Epidermal melanocyte (primary cell): Measurements from ENCODE around the gene SEMA6A.

ENCODE experiments used
- DNase-seq: peaks from one replicate; pipeline ENCODE4 v3.0.0; 2011; ENCODE audit warnings: low spot score; ENCODE audit not compliant: insufficient read length

Gene SEMA6A

DNA sequence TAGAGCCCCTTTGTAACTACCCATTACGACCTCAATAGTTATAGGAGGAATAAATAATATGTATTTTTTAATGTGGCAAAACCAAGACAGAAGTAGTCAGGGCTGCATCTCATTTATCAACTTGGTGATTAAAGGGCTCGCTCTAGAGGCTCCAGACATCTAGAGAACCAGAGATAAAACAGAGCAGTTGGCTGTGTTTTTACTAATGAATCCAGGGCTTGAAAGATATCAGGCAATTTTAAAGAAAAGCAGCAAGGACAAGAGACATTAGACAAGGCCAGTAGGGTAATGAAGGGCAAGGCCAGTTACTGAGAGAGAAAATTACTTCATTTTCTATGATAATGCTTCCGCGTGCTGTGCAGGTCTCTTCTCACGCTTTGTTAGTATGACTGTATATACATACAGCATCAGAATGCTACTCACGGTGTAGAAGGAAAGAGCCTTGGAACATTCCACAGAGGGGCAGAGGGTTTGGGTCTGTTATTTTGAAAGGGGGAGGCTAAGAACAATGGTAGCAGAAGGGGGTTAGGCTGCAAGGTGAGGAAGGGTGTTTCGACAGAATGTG is 110.4 kb downstream of the SEMA6A start:
- DNase-seq = no peak

DNA sequence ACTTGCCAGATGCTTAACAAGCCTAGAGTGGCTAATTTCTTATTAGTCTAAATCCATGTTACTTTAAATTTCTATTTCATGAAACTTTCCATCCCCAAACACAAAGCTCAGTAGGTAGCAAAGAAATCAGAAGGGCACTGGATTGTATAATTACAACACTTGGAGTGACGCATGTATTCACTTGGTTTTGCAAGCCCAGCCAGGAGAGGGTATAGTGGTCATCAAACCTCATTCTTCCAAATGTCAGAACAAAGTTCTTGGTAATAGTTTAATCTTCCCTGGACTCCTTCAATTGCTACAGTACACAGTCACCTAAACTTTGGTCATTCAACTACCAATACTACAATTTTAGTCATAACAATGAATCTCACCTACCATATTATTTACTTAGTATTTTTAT is 112.1 kb downstream of the SEMA6A start:
- no peak for DNase-seq

DNA sequence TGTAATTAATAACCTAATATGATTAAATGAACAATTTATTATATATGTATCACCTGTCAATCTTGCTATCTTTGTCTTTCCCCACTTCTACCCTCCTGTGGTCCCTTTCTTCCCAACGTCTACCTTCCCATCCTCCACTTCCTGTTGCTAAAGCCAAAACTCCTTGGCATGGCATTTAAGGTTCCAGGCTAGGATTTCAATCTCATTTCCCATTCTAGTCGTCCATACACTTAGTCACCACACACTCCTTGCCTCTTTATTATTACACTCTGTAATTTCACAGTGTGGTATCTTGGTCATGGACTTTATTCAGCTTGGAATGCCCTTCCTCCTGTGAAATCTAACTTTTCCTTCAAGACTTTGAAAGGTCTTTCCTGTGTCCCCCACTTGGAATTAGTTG is 115.3 kb downstream of the SEMA6A start:
- DNase-seq = no peak

DNA sequence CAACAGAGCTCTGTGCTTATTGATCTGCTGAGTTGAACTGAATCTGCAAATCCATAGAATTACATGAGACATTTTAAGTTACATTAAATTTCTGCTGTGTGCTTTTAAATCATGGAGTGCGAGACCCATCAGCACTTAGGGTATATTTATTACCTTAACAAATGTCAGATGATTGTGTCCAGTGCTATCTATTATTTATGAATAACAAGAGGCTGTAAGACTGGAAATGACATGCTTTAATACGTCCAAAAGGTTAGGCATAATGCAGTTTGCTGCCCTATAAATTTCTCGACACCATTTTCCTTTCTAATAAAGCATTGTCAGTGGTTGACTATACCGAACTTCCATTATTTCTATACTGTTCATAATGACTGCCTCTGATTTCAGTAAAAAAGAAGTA is 117.6 kb downstream of the SEMA6A start:
- DNase-seq = no peak

DNA sequence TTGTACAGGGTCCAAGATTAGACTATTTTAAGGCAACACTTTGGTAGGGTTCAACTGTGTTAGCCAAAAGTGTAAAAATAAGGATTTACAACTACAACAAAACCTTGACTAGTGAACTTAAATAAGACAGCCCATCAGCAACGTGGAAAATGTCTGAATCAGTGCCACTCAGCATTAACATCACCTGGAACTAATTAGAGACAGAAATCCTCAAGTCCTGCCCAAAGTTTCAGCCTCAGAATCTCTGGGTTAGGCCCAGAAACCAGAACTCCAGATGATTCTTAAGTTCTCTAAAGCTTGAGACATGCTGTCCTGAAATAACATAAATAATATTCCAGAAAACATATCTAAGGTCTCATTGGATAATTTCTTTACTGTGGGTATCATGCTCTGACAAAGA is 118.6 kb downstream of the SEMA6A start:
- no peak for DNase-seq

DNA sequence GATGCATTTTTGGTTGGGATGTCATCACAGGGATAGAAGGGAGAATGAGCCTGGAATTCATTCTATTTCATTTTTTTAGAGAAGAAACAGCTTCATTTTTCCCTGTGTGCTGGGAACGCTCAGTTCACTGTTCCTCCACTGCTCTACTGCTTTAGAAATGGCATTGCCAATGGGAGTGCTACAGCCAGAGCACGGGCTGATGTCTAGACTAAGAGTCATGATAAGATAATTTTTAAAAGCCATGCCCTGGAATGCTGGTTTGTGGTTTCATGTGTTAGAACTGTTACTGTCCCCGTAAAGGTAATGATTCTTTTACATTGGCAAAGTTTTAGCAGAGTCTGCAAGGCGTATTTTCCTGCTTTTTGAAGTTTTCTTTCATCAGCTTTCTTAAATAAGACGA is 119.6 kb downstream of the SEMA6A start:
- DNase-seq = no peak

DNA sequence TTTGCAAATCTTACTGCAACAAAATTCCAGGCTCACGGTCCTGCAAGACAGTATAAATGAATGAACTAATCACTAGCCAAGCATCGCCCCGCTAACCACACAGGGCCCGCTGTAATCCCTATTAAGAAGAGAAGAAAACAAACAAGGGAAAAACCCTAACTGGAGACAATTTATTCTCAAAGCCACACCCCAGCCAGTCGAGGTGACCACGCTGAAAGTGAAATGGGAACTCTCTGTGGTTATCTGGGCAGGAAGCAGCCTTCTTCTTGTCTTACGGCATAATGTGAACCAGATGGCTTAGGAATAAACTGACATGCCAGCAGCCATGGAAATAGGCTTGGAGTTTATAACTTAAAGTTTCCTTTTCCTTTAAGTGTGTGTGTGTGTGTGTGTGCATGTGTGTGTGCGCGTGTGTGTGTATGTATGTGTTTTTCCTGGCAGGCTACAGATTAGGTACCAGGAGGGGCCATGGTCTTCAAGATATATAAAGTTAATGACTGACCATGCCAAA is 120.2 kb downstream of the SEMA6A start:
- DNase-seq = peak; percentile 79

DNA sequence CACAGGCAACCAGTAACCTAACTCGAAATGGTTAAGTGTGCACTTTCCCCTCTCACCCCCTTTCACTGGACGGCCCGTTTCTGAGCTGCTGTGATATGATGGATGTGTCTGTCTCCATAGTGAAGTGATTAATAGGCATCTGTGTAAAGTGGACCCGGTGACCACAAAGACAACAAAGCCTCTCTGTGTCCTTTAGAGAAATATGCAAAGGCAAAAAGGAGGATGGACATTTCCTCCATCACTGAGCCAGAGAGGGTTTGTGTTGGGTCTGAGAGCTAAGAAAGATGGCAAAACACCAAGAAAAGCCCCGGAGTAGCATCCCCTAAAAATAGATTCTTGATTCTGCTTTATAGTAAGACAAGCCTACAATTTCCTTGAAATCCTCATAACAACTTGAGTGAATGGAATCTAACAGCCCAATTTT is 120.6 kb downstream of the SEMA6A start:
- no peak for DNase-seq

DNA sequence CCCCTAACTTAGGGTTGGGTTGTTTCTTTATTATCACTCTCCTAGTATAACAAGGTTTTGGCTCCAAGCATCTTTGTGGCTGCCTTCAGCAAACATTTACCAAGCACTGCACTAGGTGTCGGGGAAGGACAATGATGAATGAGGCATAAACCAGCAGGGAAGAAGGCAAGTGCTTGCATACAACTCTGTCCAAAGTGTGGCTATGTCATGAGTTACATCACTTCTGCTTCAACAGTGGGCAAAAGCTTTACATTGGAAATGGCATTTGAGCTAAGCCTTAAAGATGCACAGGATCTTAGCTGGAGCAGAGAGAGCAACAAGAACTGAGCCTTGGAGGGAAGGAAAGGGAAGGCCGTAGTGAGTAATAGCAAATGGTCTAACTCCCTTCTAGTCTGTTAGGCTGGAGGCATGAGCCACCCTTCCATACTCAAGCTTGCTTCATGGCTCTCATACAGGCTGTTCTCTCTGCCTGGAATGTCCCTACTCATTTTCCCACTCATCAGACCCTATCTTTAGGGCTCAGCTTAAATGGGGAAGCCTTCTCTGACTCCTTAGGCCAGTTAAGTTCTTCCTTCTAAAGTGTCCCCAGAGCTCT is 121.8 kb downstream of the SEMA6A start:
- no peak for DNase-seq

DNA sequence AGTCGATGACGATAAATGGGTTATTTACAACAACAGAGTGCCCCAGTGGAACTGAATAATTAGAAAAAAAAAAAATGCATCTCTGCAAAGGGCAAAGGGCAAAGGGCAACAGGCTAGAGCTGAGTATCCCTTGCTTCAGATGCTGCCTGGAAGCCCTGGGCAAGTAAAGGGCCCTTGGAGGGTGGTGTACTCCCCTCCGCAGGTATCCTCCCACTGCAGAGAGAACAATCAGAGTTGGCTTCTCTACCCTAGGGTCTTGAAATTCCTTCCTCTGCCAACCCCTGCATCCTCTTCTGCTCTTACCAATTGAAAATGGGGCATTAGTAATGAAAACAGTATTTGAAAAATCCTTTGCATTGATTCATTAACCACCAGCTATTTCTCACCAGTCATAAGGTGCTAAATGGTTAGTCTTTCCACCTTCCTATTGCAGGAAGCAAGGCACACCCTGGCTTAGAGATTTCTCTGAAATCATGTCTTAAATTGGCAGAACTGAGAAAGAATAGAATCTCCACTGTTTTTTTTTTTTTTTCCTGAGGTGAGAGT is 122.6 kb downstream of the SEMA6A start:
- DNase-seq = no peak

DNA sequence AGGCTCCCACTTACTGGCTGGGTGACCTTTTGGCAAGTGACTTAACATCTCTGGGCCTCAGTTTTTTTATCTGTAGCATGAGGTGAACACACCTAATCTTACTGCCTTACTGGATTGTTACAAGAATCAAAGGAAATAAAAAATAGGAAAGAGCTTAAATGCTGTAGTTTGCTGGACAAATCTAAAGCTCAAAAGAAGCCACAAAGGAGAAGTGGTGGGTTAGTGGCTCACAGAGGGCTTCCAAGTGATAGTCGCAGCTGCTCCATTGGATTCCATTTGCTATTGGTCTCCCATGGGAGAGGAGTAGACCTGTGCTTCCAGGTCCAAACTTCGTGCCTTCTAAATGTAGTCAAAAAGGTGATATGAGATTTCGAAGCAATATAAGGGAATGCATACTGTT is 123.6 kb downstream of the SEMA6A start:
- no peak for DNase-seq

DNA sequence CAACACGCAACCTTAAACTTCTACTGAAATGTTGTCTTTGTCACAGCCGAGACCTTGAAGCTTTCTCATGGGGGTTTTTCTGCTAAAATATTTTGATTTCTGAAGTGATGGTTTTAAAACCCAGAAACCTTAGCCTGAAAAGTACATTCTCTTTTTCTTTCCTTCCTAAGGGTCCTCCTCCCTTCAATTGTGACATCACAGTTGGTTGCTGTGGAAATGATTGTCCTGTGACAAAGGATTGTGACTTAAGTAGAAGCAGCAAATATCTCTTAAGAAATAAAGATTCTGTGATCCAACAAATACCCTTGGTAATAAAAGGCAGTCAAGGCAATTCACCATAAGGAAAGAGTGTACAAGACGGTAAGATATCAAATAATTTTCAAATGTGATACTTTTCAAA is 125.2 kb downstream of the SEMA6A start:
- no peak for DNase-seq

DNA sequence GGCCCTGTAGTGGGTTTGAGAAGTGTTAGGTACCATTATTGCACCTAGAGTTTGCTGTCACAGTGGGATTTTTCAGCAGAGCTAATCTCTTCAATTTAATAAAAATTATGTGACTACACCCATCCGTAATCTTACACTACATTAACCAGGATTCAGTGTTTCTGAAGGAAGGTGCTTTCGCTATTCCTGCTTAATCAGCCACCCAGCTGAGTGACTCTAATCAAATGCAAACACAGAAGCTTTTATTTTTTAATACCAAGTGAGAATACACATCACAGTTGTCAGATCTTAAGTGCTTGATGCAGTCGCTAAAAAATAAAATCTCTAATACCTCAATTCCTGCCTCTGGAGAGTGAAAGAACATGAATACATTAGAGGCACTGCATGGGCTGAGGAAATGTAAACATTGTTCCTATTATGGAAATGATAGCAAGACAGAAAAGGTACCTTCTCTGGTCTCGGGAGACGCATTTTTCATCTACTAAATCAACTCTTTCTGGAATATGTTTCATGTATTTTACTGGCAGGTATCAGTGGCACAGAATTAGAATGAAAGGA is 125.7 kb downstream of the SEMA6A start:
- no peak for DNase-seq

DNA sequence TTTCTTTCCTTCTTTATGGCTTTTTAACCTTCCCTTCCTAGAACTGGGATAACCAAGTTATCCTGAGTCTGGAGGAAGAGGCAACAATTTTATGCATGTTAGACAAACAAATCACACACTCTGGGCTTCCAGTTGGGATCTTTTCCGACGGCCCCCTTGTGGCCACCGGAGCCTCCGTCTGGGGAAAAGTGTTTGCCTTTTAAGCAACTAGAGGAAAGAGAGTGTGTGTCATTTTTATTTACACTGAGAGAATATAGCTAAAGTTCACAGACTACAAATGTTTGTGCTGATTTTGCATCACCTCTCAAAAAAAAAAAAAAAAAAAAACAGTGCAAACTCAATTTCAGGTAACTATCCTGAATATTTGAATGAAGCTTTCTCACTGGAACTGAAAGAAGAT is 126.2 kb downstream of the SEMA6A start:
- no peak for DNase-seq

DNA sequence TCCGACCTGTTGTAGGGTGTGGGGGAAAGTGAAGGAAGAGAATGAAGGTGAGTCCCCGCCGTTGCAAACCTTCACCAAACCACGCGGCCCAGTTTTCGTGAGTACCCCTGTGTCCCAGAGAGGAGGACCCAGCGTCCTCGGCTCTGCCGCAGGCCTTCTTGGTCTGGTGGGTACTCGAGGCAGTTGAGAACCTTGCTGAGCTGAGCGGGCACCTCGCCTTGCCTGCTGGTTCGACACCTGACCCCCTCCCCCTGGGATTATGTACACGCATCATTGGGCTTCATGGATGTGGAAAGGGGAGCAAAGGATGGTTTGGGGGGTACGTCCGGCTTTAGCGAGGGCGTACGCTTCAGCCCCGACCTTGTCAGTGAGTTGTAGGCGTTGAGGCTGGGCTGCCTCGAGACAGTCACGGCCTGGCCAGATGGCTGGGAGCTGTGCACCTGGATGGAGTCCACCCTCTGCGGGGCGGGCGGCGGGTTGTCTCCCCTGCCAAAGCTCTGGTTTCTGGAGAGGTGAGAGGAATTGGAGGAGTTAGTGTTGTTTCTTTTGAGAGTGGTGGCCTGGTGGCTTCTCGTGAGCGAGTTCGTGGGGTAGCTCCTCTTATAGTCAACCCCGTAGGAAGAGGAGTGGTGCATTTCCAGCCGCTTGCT is 128.1 kb downstream of the SEMA6A start:
- DNase-seq = no peak

DNA sequence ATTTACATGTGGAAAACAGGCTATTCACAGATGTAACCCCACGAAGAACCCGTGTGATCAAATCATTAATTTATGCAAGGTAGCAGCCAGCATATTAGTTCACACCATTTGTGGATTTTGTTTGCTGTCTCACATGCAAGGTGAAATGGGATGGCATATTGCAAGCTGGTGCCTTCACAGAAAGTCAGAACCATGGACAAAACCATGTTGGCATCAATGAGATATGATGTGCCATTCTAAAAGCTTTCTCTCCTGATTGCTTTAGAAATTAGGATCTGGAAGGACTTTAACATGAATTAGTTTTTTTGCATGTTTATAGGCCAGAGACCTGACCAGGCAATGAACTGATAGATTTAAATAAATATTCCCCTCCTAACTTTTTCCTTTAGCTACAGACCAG is 129.3 kb downstream of the SEMA6A start:
- no peak for DNase-seq

DNA sequence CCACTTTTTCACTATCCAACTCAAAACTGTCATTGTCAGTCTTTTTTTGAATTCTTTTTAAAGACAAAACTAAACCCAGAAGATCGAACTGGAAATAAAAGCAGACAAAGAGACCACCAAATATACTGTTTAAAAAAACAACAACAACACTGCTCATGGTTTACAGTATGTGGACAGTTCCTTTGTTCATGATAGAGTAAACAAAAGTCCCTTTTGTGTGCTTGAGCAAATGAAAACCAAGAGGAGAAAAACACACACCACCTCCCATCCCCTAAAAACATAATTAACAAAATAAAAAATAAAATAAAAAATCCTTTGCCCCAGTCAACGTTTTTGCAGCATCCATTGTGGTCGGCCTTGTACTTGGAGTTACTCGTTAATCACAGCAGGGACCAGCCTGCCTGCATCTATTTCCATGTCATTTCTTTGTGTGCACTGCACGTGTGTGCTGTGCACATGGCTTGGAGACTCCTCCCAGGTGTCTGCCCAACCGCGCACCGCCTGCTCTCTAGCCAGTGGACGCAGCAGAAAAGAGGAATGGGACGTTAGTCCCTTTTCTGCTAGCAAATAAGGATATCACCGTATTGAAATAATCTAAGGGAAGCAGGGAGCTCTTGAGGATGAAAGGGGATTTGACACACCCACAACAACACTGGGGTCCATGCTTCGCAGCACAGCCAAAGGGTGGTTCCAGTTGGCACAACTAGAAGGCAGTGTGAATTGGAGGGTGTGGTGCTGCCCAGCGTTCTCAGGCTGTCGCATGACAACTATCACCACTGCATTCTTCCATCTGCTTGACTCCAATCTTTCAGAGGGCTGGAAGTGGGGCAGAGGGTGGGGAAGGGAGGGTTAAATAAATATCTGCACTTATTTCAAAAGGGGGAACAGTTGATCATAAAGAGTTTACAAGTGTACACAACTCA is 130.0 kb downstream of the SEMA6A start:
- no peak for DNase-seq

DNA sequence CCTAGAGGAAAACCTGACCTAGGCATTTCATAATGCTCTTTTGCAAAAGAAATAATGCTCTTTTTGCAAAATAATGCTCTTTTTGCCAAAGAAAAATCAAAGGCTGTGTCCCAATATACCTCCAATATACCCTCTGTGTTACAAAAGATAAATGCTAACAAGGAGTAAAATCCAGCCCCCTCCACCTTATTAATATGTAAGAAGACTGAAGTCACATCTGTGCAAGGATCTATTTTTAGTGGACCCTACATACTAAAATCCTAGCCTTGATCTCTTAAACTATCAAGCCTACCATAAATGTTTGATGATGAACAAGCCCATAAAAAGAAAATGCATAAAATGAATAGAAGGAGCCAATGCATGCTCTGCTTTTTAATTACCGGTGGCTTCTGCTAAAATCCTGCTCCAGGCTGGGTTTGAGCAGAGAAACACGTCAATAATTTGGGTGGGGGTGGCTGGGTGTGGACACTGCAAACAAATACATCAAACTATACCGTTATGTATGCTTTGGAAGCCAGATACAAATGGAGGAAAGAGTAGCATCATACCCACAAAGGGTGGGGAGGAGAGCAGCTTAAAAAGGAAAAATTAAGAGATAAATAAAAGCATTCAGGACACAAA is 131.6 kb downstream of the SEMA6A start:
- DNase-seq = no peak

DNA sequence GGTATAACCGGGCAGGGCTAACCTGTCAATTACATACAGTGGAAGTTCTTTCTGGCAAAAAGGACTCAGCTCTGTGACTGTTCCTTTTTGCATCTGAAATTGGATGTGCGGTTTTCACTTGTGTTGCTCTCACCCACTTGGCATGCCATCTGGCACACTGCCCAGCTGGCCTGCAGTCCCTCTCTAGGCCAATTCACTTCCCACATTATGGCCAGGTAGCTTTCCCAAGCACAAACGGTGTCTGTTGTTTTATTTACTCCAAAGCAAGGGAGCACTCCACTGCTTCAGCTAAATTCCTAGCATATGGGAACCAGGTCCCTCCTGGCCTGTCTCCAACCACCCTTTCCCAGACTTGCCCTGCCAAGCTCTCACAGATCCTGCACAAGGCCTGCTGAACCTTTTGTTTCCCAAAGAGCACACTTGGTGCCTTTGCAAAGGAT is 132.5 kb downstream of the SEMA6A start:
- no peak for DNase-seq

DNA sequence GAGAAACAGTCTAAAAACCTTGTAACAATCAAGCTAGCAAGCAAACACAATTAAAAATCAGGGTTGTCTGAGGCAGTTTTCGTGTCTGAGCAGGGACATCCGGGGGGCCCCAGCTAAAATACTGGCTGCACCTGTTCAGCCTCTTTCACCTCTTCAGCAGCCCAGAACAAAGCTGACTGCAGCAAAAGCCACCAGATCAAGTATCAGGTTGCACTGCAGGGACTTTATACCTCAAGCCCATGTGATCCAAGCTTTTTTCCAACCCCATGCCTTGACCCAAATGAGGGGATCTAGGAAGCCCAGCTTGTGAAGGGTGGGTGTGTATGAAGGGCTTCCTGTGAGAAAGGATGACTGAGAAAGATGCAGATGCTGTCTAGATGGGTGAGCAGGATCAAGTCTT is 133.4 kb downstream of the SEMA6A start:
- no peak for DNase-seq

DNA sequence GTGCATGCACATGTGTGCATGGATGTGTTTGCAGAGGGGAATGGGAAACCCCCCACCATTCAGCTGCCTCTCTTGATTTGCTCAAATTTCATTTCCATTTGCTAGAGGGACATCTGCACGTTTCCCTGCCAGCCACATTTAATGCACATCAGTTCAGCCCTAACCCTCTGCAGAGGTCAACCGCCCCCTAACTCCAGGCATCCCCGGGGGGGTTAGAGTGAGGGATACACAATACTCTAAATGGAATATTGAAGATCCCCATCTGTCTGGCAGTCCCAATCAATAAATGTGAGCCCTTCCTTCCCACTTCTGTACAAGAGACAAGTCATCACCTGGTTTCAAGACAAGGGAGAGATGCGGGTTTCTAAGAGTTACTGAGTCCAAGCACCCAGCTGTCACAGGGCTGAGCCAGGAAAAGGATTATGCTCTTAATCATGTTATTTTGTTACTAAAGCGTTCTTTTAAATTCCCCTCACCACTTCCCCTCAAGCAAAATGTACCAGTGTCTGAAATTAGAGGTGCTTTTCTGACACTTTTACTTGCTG is 134.1 kb downstream of the SEMA6A start:
- no peak for DNase-seq
